ENCODE data around the gene CLCN6.

The CLCN6 gene

DNA sequence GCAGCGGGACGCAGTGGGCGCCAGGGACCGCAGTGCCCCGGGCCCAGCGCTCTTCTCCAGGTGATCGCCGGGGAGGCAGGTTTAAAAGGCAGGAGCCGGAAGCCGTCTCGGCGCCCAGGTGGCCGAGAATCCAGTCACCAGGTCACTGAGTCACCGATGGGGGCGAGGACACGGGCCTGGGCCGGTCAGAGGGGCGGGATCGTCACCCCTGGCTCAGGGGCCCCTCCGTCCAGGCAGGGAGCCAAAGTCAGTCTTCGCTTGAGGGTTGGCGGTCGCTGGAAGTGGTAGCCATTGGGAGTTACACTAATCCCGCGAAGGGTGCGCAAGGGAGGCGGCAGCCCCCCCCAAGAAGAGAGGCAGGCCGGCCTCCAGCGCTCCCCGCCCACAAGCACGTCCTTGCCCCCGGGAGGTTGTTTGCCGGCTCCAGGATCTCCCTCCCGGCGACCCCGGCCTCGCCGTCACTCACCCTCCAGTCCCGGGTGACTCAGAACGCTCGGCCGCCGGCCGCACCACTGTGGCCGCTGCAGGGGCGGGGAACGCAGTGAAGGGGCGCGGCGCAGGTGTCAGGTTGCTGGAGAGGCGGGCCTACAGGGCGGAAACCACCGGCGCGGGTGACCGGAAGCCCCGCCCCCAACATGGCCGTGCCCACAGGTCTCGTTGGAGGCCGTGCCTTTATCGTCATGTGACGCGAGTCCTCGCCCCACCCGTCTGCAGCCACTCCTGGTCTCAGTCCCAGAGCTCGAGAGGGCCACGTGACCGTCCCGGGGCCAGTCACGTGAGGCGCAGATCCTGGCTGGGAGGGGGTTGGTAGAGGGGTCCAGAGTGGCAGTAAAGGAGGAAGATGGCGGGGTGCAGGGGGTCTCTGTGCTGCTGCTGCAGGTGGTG lies at the start of gene CLCN6, which contains the start of gene MTHFR:
TSS of gene CLCN6 (plus strand) at position 770 of the 885 bp plus-strand sequence. CDS start at position 842, 72 bp downstream.
TSS of gene MTHFR (minus strand) at position 543 of the 885 bp plus-strand sequence. CDS start 2,848 bp downstream, outside the sequence.
- FAIRE-seq (peak; percentile 93), DNase-seq (ENCODE audit: low spot score) (peak; percentile 98)

DNA sequence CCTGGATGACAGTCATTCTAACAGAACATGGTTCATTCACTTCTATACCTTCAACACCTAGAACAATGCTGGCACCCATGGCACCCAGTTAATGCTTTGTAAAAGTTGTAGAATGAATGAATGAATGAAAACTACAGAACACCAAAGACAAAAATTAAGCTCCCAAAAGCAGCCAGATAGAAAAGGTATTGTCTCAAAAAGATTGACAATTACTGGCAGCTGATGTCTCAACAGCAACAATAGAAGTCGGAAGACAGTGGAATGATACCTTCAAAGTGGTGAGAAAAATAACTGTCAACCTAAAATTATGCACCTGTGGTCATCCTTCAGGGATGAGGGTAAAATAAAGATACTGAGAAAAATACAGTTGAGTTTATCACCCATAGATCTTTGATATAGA lies 48.9 kb upstream of the CLCN6 start:
- no peak for FAIRE-seq
- no peak for DNase-seq (ENCODE audit: low spot score)

- DNase-seq (ENCODE audit: low spot score) (no peak), FAIRE-seq (no peak)
Measured at GRCh38 chr1:11759791-11760190, 46.2 kb upstream of the CLCN6 start.

DNA sequence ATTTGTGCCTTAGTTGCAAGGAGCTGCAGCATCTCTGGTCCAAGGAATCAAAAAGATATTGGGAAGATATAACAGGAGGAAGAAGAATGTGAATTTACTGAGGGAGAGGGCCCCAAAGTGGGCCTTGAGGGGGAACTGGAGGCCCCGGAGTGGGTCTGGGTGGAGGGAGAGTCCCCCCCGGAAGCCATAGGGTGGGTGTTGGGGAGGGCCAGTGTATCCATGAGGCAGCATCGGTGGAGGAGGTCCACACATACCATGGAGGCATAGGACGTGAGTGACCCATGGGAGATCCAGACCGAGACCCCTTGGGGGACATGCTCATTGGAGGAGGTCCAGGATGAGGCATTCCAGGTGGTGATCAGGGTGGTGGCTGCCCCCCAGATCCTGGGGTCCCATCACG lies 44.7 kb upstream of the CLCN6 start:
- no peak for FAIRE-seq

DNA sequence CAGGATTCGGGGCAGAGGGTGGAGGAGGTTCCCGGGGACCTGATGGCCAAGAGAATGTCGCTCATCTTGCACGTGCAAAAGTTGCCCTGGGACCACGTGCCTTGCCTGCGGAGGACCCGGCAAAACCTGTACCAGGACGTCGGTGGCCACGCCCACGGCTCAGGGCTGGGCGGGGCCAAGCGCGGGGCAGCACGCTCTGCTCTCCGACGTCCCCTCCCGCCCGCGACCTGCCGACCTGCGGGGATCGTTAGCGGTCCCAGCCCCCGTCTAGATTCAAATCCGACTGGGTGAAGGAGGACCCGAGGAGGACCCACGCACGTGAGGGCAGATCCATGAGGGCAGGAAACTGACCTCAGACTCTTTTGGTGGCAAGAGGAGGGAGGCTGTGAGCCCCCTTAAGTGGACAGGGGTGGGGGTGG lies 44.0 kb upstream of the CLCN6 start, which contains the start of gene C1orf167:
TSS of gene C1orf167 (plus strand) at position 206 of the 419 bp plus-strand sequence. CDS start 2,208 bp downstream, outside the sequence.
- FAIRE-seq, result no peak

More for the DNA sequence above, 44.7 kb upstream of the CLCN6 start:
- DNase-seq (ENCODE audit: low spot score), result no peak

GRCh38 chr1:11764115-11764514 lies 41.9 kb upstream of the CLCN6 start:
- no peak for FAIRE-seq
- no peak for DNase-seq (ENCODE audit: low spot score)

More for the DNA sequence above, 44.0 kb upstream of the CLCN6 start, which contains the start of gene C1orf167:
- DNase-seq (ENCODE audit: low spot score), result no peak

GRCh38 chr1:11764519-11764918 lies 41.5 kb upstream of the CLCN6 start:
- DNase-seq (ENCODE audit: low spot score) (no peak), FAIRE-seq (no peak)

DNA sequence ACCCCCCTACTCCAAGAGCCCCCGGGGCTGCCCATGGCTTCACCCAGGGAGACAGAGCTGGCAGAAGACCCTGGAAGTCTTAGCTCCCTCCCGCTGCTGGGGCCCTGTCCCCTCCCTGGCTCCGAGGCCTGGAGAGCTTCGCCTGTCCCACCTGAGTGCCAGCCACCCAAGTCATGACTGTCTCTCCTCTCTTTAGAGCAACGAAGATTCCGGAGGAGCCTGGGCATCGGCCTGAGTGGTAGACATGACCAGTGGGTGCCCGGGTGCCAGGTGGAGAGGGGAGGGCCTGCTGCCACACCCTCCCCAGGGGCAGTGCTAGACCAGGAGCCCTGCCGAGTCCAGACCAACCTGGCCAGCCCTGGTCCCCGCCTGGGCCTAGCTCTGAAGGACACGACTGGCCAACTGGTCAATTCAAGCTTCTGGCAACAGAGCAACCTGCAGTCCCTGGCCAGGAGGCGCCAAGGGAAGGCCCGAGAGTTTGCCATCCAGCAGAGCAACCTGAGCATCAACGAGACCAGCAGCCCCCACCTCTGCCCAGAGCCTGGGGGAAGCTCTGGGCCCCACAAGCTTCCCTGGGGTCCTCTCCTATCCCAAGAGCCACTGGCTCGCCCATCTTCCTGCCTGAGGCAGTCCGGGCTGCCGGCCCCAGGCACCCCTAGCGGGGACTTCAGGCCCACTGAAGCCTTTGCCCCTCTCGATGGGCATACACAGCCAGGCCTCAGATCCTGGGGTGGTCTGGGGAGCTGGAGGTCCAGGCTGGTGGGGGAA lies 40.1 kb upstream of the CLCN6 start:
- DNase-seq (ENCODE audit: low spot score) (no peak), FAIRE-seq (no peak)

DNA sequence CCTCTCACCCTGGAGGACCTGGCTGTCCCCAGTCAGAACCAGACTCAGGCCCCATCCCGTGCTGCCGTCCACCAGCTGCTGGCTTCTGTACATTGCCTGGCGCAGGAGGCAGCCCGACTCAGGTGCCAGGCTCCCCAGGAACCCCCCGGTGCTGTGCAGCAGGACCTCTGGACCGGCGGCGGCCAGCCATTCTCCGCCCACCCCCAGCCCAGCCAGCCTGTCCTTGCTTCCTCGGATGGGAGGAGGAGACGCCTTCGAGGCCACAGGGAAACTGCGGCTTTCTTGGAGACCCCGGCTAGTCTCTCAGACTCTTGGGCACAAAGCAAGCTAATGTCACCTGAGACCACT lies 39.6 kb upstream of the CLCN6 start:
- no peak for FAIRE-seq
- no peak for DNase-seq (ENCODE audit: low spot score)

DNA sequence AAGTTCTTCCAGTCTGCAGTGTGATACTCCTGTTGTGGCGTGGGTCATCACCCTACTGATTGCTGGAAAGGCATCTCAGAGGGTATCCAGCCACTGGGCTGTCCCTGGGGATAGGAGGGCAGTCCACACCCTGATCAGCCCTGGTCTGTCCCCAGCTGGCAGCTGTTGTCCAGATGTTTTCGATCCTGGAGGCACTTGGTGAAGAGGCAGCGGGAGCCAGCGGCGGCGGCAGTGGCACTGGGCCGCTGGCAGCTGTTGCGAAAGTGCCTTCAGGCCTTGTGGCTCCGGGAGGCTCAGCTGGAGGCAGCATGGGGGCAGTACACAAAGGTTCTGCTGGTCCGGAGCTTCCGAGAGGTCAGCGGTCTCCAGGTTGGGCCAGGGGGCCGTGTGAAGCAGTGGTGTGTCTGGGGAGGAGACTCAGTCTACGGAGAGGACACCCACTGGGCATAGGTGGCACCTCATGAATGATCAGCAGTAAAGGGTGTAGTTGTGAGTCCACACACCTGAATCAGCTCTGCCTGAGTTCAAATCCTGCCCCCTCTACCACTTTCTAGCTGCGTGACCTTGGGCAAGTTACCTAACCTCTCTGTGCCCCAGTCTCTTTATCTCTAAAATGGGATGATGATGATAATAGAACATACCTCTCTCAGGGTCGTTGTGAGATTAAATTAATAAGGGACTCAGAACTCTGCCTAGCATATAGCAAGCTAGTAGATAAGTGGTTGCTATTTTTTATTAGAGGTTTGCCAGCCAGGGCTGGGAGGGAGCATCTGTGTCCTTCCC lies 37.9 kb upstream of the CLCN6 start:
- DNase-seq (ENCODE audit: low spot score) (no peak), FAIRE-seq (no peak)

DNA sequence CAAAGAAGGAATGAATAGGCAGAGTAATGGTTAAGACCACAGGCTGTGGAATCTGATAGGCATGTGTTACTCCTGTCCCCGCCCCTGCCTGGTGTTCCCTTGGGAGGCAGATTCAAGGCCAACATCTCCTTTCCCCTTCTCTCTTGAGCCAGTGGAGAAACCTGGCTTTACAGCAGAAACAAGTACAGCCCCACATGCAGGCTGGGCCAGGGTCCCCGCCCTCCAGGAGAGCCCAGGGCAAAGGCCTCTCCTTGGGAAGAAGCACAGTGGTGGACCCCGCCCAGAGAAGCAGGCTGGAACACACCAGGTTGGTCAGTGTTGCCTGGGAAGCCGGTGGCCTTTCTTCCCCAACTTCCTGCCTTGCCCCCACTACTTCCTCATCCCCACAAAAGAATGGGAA lies 37.2 kb upstream of the CLCN6 start:
- FAIRE-seq (no peak), DNase-seq (ENCODE audit: low spot score) (no peak)

DNA sequence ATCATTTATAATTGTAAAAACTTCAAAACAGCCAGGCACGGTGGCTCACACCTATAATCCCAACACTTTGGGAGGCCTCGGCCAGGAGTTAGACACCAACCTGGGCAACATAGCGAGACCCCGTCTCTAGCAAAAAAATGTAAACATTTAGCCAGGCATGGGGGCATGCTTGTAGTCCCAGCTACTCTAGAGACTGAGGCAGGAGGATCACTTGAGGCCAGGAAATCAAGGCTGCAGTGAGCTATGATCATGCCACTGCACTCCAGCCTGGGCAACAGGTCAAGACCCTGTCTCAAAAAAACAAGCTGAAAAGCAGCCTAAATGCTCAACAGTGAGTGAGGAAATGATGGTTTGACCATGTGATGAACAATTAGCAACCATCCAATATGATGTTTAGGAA lies 36.7 kb upstream of the CLCN6 start:
- DNase-seq (ENCODE audit: low spot score), result no peak
- no peak for FAIRE-seq

DNA sequence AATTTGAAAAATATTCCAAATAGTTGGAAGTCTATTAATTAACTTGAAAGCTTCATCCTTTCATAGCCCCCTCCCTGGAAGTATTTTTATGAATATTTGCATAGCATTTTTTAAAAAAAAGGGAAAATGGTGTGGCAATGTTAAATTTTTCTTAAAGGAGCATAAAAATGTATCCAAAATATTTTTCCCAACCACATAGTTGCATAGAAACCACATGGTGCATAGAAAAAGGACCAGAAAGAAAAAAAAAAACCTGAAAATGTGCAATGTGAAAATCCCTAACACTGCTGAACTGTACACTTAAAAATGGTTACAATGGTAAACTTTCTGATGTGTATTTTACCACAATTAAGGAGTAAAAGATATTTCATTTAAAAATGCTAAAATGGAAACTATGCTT lies 36.0 kb upstream of the CLCN6 start:
- DNase-seq (ENCODE audit: low spot score) (no peak), FAIRE-seq (no peak)

GRCh38 chr1:11771481-11772043 lies 34.4 kb upstream of the CLCN6 start:
- FAIRE-seq (no peak), DNase-seq (ENCODE audit: low spot score) (no peak)

GRCh38 chr1:11772458-11772857 lies 33.5 kb upstream of the CLCN6 start:
- FAIRE-seq, result no peak
- DNase-seq (ENCODE audit: low spot score), result no peak

- FAIRE-seq (no peak), DNase-seq (ENCODE audit: low spot score) (no peak)
Measured at GRCh38 chr1:11774753-11775152, 31.2 kb upstream of the CLCN6 start.

- FAIRE-seq (no peak), DNase-seq (ENCODE audit: low spot score) (no peak)
Measured at GRCh38 chr1:11777658-11778322, 28.2 kb upstream of the CLCN6 start.

DNA sequence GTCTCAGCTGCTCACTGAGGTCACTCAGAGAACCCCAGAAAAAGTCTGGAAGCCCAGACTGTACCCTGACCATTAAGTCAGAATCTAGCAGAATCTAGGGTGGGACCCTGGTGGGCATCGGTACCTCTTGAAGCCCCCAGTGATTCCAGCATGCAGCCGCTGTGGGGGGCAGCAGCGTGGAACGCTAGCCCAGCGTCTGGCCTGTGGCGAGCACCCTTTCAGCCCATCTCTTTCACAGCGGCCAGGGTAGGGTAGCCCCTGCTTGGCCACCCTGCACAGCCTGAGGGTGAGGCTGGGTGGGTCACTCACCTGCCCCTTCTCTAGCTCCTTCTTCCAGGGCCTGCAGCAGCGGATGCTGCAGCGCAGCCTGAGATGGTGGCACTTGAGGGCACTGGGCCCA lies 27.7 kb upstream of the CLCN6 start:
- FAIRE-seq (no peak), DNase-seq (ENCODE audit: low spot score) (no peak)

GRCh38 chr1:11778844-11779623 lies 27.0 kb upstream of the CLCN6 start:
- FAIRE-seq, result no peak
- no peak for DNase-seq (ENCODE audit: low spot score)

Data from urothelium cell line (cell line).